GM15510 (cell line): Measurements from ENCODE around the gene TENT5C.

Experiments used
- POLR2A ChIP-seq: IDR thresholded peaks from 3 replicates; pipeline ENCODE4 v1.6.1; 2011; ENCODE audit warnings: borderline replicate concordance; ENCODE audit not compliant: insufficient read length; ENCODE audit errors: extremely low read depth

Gene TENT5C

DNA sequence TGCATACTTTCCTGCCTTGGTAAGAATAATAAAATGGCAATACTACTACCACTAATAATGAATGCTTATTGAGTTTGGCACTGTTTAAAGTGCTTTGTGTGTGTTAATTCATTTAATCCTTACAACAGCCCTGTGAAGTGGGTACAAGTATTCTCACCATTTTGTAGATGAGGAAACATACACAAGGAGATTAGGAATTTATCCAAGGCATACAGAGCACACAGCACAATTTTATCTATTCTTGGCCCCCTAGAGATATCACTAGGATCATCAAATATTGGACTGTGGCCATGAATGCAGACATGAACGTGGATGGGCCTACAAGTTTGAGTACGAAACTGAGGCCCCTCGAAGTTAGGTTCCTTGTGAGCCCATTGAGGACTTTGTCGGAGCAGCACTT lies 39.5 kb downstream of the TENT5C start:
- TF ChIP-seq POLR2A: no peak

- TF ChIP-seq POLR2A: no peak
Observed at GRCh38 chr1:117646007-117646811, 40.4 kb downstream of the TENT5C start.

DNA sequence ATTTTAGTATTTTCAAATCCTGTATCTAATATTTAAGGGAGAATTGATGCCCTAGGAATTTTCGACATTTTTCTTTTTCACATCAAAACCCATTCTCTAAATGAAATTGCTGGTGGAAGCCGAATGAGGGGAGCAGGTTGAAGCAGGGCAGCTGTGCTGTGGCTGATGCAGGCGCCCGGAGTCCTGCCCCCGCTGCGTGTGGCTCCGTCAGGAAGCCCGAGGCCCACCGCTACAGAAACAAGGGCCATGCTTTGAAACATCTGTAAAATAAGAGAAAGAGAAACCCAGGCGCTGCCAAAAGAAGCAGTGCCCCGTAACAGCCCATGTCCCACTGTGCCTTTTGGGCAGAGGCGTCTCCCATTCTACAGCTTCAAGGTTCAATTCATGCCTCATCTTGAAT lies 41.1 kb downstream of the TENT5C start:
- no peak for TF ChIP-seq POLR2A

- TF ChIP-seq POLR2A: no peak
Observed at GRCh38 chr1:117648015-117648414, 42.2 kb downstream of the TENT5C start.

DNA sequence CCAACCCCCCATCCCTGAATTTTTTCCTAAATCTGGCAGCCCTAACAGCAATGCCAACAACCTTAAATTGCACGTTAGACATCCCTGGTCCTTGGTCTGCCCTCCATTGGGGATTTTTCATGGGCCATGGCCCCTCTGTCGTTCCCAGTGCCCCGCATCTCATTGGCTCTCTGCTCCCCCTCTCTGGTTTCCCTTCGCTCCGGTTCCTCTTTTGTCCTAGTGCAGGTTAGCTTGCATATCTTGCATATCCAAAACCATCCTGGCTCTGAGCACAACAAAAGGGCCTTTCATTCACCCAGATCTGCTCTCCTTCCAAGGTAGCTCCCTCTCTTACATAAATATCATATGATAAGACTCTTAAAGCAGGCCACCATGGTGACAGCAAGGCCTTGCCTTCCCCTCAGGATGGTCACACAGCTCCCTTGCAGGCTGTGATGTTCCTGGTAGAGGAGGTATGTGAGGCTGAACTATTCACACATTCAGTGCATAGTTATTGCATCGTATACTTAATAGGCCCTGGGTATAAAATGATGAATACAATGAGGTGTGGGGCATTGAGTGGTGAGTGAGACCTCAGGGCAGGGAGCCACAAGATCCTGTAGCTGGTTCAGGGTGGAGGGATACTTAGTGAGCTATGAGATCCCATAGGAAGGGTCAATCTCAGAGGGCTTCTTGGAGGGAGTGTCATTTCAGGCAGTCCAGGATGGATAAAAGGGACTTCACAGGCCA lies 45.2 kb downstream of the TENT5C start:
- no peak for TF ChIP-seq POLR2A

- TF ChIP-seq POLR2A: no peak
Observed at GRCh38 chr1:117651616-117652015, 45.8 kb downstream of the TENT5C start.

DNA sequence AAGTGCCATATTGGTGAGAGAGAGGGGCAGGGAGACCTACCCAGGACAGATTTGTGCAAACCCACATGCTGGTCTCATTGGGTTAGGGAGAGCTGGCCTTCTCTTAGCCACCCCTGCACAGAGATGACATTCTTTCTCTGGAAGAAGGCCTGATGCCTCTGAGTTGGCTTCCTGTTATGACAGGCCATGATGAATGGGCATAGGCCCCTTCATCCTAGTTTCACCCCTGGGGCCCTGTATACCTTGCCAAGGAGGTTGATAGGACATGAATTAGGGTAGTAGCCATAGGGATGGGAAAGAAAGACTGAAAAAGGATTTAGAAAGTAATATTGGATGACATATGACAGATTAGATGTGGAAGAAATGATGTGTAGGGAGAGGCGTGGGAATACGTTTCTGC lies 46.6 kb downstream of the TENT5C start:
- no peak for TF ChIP-seq POLR2A

DNA sequence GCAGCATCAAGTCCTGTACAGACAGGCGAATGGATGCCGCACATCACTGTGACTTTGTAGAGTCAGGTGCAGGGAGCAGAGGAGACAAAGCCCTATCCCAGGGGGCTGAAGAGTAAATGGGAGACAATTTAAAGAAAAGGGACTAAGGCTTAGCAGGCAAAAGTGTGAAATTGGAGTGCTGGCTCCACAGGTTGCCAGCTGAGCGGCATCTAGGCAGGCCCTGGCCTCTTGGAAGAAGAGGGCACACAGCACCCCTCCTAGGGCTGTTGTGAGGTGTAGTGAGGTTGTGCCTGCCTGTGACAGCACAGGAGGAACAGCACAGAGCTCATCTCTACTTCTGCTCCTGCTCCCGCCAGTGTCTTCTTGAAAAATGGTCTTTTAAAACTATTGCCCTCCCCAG lies 47.3 kb downstream of the TENT5C start:
- TF ChIP-seq POLR2A: no peak

DNA sequence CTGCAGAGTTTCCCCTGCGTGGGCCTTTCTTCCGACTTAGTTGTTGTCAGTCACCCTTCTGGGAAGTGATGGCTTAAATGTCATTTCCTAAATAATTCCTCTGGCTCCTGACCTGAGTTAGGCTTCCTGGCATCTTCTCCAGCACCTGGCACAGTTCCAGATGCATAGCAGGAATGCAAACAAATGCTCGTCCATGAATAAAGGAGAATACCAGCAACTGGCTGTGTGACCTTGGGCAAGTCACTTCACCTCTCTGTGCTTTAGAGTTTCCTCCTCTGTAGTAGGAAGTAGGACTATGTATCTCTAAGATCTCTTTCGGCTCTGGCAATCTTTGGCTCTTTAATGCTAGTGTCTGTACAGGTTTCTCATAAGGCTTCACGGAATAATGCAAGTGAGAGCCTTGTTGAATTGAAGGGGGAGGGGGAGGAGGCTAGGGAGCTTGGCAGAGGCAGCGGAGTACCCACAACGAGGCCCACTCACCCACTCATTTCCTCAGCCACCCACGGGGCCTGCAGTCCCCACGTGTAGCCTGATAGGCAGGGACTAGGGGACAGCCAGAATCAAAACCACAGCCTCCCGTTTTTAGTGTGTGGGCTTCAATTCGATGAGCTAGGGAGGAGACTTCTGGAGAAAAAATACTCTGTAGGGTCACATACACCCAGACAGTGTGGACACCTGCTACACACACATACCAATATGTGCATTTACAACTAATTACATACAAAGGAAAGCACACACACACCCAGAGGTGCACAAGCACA lies 48.1 kb downstream of the TENT5C start:
- TF ChIP-seq POLR2A: no peak

DNA sequence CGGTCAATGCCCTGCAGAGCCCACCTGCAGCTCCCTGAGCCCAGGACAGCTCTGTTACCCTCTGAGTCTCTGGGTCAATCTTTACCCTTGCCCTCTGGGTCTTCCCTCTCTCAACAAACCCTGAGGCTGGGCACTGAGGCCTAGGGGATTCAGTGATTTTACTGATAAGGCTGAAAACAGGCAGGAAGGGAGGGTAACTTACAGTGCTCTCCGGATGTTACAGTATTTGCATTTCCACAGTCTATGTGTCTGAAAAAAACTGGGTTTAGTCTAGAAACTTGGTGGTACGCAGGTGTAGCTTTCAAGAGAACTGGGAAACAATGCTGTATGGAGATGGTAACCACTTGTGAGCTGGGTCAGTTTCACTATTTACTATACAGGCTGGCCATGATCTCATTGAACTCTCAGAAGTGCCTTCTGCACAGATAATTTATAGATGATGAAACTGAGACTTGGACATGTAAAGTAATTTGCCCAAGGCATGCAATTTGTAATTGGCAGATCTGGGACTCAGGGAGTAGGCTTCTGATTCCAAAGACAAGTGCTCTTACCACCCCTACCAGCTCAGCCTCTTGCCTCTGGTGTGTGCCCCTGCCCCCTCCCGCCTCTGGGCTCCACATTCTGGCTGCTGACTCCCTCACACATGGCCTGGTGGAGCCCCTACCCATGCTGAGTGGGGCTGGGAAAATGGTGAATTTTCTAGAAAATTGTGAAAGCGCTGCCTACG lies 48.8 kb downstream of the TENT5C start:
- TF ChIP-seq POLR2A: no peak

DNA sequence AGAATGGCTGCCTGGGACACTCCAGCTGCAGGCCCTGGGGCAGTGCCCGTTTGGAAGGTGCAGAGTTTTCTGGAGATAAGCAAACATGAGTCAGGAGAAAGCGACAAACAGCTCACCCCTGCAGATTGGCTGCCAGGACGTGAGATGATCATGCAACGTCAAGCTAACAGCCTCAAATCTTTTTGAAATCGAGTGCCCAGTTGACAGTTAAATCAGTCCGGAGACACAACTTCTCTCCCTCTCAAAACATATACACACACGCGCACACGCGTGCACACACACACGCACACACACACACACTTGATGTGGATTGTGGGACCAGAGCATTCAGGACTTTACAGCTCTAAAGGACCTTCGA lies 49.4 kb downstream of the TENT5C start:
- TF ChIP-seq POLR2A: no peak

DNA sequence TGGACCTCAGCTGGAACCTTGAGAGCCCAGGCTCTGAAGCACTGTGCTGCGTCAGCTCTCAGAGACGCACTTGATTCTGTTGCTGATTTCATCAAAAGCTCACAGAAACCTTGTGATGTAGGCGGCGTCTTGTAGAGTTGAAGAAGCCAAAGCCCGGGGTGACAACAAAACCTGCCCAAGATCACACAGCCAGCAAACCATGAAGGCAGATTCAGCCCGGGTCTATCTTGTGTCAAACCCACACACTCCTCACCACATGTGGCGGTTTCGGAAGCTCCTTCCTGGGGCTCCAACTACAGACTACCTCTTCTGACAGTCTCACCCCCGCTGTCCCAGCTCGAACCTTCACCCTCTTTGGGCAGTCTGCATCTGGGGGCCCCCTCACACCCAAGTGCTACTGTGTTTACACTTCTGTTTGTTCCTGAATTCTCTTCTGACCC lies 50.4 kb downstream of the TENT5C start:
- no peak for TF ChIP-seq POLR2A

GRCh38 chr1:117657031-117657430 lies 51.2 kb downstream of the TENT5C start:
- TF ChIP-seq POLR2A: no peak

- TF ChIP-seq POLR2A: no peak
Observed at GRCh38 chr1:117657949-117658660, 52.3 kb downstream of the TENT5C start.
